Frontal cortex (tissue), 4 donors: Measurements from ENCODE around the gene BRSK2. TPM values are rescaled to one million over a fixed set of nuclear protein-coding genes. Genes with fewer than 3 reads are reported as not detected.

ENCODE experiments used
- DNase-seq, 2 donors: peaks; one replicate each; pipeline ENCODE4 v3.0.0; 2012; ENCODE audit warnings: low spot score in 2 of 2
- FAIRE-seq: peaks from 2 replicates; lab custom pipeline; 2012; peaks lifted over from hg19 to GRCh38; lab: Jason Lieb, UNC
- total RNA-seq: library from RNA; depleted of rRNA; stranded (reverse); fragments of >200 nt; gene quantifications from one replicate; pipeline ENCODE4 v1.2.3, GENCODE V29; 2014
- donor health status: control.
- donor health status: control.
- donor health status: control.

BRSK2 gene
- total RNA-seq, 1 donor from 2014 or later: 35.9 TPM

- peak in 1 of 2 donors; percentile 76 for DNase-seq
- no peak for FAIRE-seq
These were observed 68.8 kb downstream of the BRSK2 start for GRCh38 chr11:1458340-1459218.

- no peak for FAIRE-seq
- DNase-seq: no peak
These were observed 69.5 kb downstream of the BRSK2 start for GRCh38 chr11:1459219-1459575.

GRCh38 chr11:1459764-1460395 lies 70.1 kb downstream of the BRSK2 start:
- FAIRE-seq: no peak

GRCh38 chr11:1460396-1460985 lies 70.8 kb downstream of the BRSK2 start:
- FAIRE-seq: no peak
- no peak for DNase-seq

More at GRCh38 chr11:1459764-1460395, 70.1 kb downstream of the BRSK2 start:
- DNase-seq: no peak

- FAIRE-seq (no peak), DNase-seq (no peak)
These were observed 71.5 kb downstream of the BRSK2 start for GRCh38 chr11:1460986-1461825.

- DNase-seq (no peak), FAIRE-seq (no peak)
These were observed 72.3 kb downstream of the BRSK2 start for GRCh38 chr11:1461826-1462697.

GRCh38 chr11:1462698-1462975 lies 72.9 kb downstream of the BRSK2 start:
- FAIRE-seq (no peak), DNase-seq (no peak)

GRCh38 chr11:1463056-1463455 lies 73.3 kb downstream of the BRSK2 start:
- FAIRE-seq: no peak
- DNase-seq: no peak

- FAIRE-seq: no peak
- no peak for DNase-seq
These were observed 77.0 kb downstream of the BRSK2 start for GRCh38 chr11:1466784-1467183.

GRCh38 chr11:1467270-1467669 lies 77.5 kb downstream of the BRSK2 start:
- DNase-seq: no peak
- FAIRE-seq: no peak

- no peak for FAIRE-seq
- DNase-seq: no peak
These were observed 78.3 kb downstream of the BRSK2 start for GRCh38 chr11:1468002-1468401.

- FAIRE-seq: no peak
These were observed 78.8 kb downstream of the BRSK2 start for GRCh38 chr11:1468473-1469066.

GRCh38 chr11:1469287-1469910 lies 79.7 kb downstream of the BRSK2 start:
- DNase-seq (no peak), FAIRE-seq (no peak)

More at GRCh38 chr11:1468473-1469066, 78.8 kb downstream of the BRSK2 start:
- DNase-seq: no peak

- no peak for FAIRE-seq
- DNase-seq: no peak
These were observed 80.4 kb downstream of the BRSK2 start for GRCh38 chr11:1469911-1470680.

GRCh38 chr11:1470681-1471611 lies 81.2 kb downstream of the BRSK2 start:
- DNase-seq (no peak), FAIRE-seq (no peak)

- DNase-seq (no peak), FAIRE-seq (no peak)
These were observed 82.0 kb downstream of the BRSK2 start for GRCh38 chr11:1471736-1472135.
